Mesothelial cell of epicardium (in vitro differentiated cells): ENCODE measurements around the gene ARMC6. TPM values are rescaled to one million over a fixed set of nuclear protein-coding genes. Genes with fewer than 3 reads are reported as not detected.
"Not testable (repeated sequence)": the region's sequence is repeated elsewhere in the genome, so short reads cannot be mapped to it uniquely, and the experiment has no call there.

Source experiments
- DNase-seq, 2 experiments: peaks; one replicate each; pipeline ENCODE4 v3.0.0; 2021; ENCODE audit warnings: low spot score in 2 of 2; ENCODE audit not compliant: unreplicated experiment in 2 of 2
- H3K27ac Mint-ChIP-seq: 2 replicates; pipeline ENCODE4 v1.8.0; 2021; ENCODE audit warnings: mixed read lengths
- H3K27me3 Mint-ChIP-seq: 2 replicates; pipeline ENCODE4 v1.8.0; 2021; ENCODE audit warnings: low read depth, mixed read lengths
- H3K36me3 Mint-ChIP-seq: 2 replicates; pipeline ENCODE4 v1.8.0; 2021; ENCODE audit warnings: mixed read lengths
- H3K4me1 Mint-ChIP-seq: 2 replicates; pipeline ENCODE4 v1.8.0; 2021; ENCODE audit warnings: mixed read lengths
- H3K4me3 Mint-ChIP-seq: 2 replicates; pipeline ENCODE4 v1.8.0; 2021; ENCODE audit warnings: mild to moderate bottlenecking, moderate library complexity, mixed read lengths
- H3K9me3 Mint-ChIP-seq: 2 replicates; pipeline ENCODE4 v1.8.0; 2021; ENCODE audit warnings: mixed read lengths
- total RNA-seq: library from RNA; stranded (reverse); gene quantifications from 3 replicates; pipeline ENCODE4 v1.2.1, GENCODE V29; 2021
- TF ChIP-seq, protein P1 (sequence below): fragments of 200-600 bp; sonication (generic); IDR thresholded peaks from one replicate; pipeline ENCODE4 v1.5.0; 2021; ENCODE audit warnings: antibody characterized with exemption; ENCODE audit not compliant: unreplicated experiment

The ARMC6 gene
- total RNA-seq, 1 donor from 2014 or later, result 25.8 TPM

- Mint-ChIP-seq H3K27ac (no peak overlapping the region), H3K36me3 (peaks cover 26% of the 10 kb centered on the region)
- TF ChIP-seq, protein P1, sequence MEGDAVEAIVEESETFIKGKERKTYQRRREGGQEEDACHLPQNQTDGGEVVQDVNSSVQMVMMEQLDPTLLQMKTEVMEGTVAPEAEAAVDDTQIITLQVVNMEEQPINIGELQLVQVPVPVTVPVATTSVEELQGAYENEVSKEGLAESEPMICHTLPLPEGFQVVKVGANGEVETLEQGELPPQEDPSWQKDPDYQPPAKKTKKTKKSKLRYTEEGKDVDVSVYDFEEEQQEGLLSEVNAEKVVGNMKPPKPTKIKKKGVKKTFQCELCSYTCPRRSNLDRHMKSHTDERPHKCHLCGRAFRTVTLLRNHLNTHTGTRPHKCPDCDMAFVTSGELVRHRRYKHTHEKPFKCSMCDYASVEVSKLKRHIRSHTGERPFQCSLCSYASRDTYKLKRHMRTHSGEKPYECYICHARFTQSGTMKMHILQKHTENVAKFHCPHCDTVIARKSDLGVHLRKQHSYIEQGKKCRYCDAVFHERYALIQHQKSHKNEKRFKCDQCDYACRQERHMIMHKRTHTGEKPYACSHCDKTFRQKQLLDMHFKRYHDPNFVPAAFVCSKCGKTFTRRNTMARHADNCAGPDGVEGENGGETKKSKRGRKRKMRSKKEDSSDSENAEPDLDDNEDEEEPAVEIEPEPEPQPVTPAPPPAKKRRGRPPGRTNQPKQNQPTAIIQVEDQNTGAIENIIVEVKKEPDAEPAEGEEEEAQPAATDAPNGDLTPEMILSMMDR, result no peak
These were observed 29.3 kb upstream of the ARMC6 start for GRCh38 chr19:19004144-19004543.

GRCh38 chr19:19006213-19006612, 27.2 kb upstream of the ARMC6 start:
- H3K9me3 Mint-ChIP-seq, result no peaks in the 10 kb centered on the region
- TF ChIP-seq, protein P1, result no peak
- peaks cover 35% of the 10 kb centered on the region for H3K36me3 Mint-ChIP-seq
- no peak for DNase-seq
- no peak overlapping the region for H3K27ac Mint-ChIP-seq
- no peak overlapping the region for H3K4me3 Mint-ChIP-seq
- no peaks in the 10 kb centered on the region for H3K4me1 Mint-ChIP-seq
- no peaks in the 10 kb centered on the region for H3K27me3 Mint-ChIP-seq

More at GRCh38 chr19:19004144-19004543, 29.3 kb upstream of the ARMC6 start:
- H3K9me3 Mint-ChIP-seq, result no peaks in the 10 kb centered on the region
- H3K4me1 Mint-ChIP-seq, result no peaks in the 10 kb centered on the region
- DNase-seq, result no peak
- H3K4me3 Mint-ChIP-seq, result no peak overlapping the region
- no peaks in the 10 kb centered on the region for H3K27me3 Mint-ChIP-seq

DNA sequence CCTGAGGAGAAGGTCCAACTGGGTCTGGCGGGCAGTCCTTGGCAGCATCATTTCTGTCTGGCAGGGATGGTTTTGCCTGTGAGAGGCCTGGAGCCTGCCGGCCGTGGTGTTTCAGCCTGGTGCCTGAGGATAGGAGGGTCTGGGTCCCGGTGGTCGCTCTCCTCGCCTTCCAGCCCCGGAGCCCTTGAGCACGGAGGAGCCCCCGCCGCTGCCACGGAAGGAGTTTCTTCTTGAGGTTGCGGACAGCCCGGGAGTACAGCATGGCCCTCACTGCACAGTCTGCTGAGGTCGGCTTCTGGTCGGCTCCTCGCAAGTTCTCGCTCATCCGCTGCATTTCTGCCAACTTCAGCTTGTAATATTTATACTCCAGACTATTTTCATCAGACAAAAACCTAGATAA, 23.5 kb upstream of the ARMC6 start:
- Mint-ChIP-seq H3K4me1 (no peaks in the 10 kb centered on the region), H3K27ac (no peak overlapping the region), H3K36me3 (peaks cover 33% of the 10 kb centered on the region), H3K4me3 (no peak overlapping the region), H3K27me3 (no peaks in the 10 kb centered on the region), H3K9me3 (no peaks in the 10 kb centered on the region)
- DNase-seq, result no peak
- TF ChIP-seq, protein P1, result no peak

DNA sequence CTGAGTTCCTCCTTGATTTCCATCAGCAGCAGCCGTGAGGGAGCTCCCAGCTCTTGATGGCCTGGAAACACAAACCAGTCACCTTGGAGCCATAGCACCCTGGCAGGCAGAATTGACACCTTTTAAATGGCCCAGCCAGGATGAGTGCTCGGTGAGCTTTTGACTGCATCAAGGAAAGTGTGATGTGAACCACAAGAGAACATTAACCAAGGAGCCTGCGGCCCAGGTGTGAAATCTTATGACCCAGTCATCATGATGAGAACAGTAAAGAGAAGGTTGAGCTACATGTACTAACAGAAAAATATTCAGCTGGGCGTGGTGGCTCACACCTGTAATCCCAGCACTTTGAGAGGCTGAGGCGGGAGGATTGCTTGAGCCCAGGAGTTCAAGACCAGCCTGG, 22.9 kb upstream of the ARMC6 start:
- H3K27me3 Mint-ChIP-seq, result no peaks in the 10 kb centered on the region
- H3K4me1 Mint-ChIP-seq, result no peaks in the 10 kb centered on the region
- H3K4me3 Mint-ChIP-seq, result no peak overlapping the region
- TF ChIP-seq, protein P1, result no peak
- no peak overlapping the region for H3K27ac Mint-ChIP-seq
- H3K9me3 Mint-ChIP-seq, result no peaks in the 10 kb centered on the region
- no peak for DNase-seq
- H3K36me3 Mint-ChIP-seq, result peaks cover 33% of the 10 kb centered on the region

GRCh38 chr19:19021115-19021514, 12.3 kb upstream of the ARMC6 start:
- TF ChIP-seq, protein P1, result no peak
- Mint-ChIP-seq H3K36me3 (peaks cover 35% of the 10 kb centered on the region), H3K4me3 (no peak overlapping the region), H3K27ac (no peak overlapping the region), H3K27me3 (no peaks in the 10 kb centered on the region), H3K4me1 (no peaks in the 10 kb centered on the region), H3K9me3 (no peaks in the 10 kb centered on the region)
- no peak for DNase-seq

GRCh38 chr19:19022380-19022961, 10.9 kb upstream of the ARMC6 start:
- TF ChIP-seq, protein P1, result no peak
- Mint-ChIP-seq H3K36me3 (peaks cover 37% of the 10 kb centered on the region), H3K27ac (no peak overlapping the region), H3K27me3 (no peaks in the 10 kb centered on the region), H3K4me3 (no peak overlapping the region), H3K9me3 (no peaks in the 10 kb centered on the region), H3K4me1 (no peaks in the 10 kb centered on the region)
- DNase-seq, result no peak

- not testable (repeated sequence) for H3K9me3 Mint-ChIP-seq, H3K27me3 Mint-ChIP-seq, H3K4me1 Mint-ChIP-seq, H3K27ac Mint-ChIP-seq, H3K4me3 Mint-ChIP-seq, DNase-seq
- H3K36me3 Mint-ChIP-seq, result peaks cover 43% of the 10 kb centered on the region
These were observed 10.0 kb upstream of the ARMC6 start for GRCh38 chr19:19023376-19023775.
